Natural killer cell (primary cell): Measurements from ENCODE around the gene UFD1. TPM values are rescaled to one million over a fixed set of nuclear protein-coding genes. Genes with fewer than 3 reads are reported as not detected.
A peak's percentile ranks its signal among the peaks of the same experiment; 100 is the strongest.

Source experiments
- ATAC-seq, 3 donors: fragments of 150-1000 bp in 2 of 3; fragments of 200-7000 bp in 1 of 3; cut with Tn5 transposase; 1 replicate in 1 of 3; 2 replicates in 2 of 3; pipeline ENCODE4 v1.10.0; 2021; ENCODE audit warnings: mild to moderate bottlenecking in 2 of 3, moderate library complexity in 2 of 3
- DNase-seq, 2 donors: peaks; one replicate each; pipeline versions ENCODE4 v3.0.0 to v3.0.0-alpha.2; 2013 to 2021; ENCODE audit warnings: mixed read lengths in 1 of 2
- H3K27ac ChIP-seq: one replicate; pipeline ENCODE4 v1.5.1; 2013; ENCODE audit warnings: mild to moderate bottlenecking, low read length
- H3K27me3 ChIP-seq: one replicate; pipeline ENCODE4 v1.6.1; 2013; ENCODE audit warnings: low read length; ENCODE audit not compliant: control insufficient read depth, insufficient read depth
- H3K36me3 ChIP-seq: one replicate; pipeline ENCODE4 v1.6.1; 2013; ENCODE audit warnings: low read length; ENCODE audit not compliant: control insufficient read depth, insufficient read depth
- H3K4me1 ChIP-seq: one replicate; pipeline ENCODE4 v1.6.1; 2013; ENCODE audit warnings: low read length; ENCODE audit not compliant: control insufficient read depth, insufficient read depth
- H3K4me3 ChIP-seq: one replicate; pipeline ENCODE4 v1.5.1; 2013; ENCODE audit warnings: low read length
- H3K9me3 ChIP-seq: one replicate; pipeline ENCODE4 v1.6.1; 2013; ENCODE audit warnings: low read length; ENCODE audit not compliant: control insufficient read depth, insufficient read depth
- H3K27ac Mint-ChIP-seq, 2 donors: one replicate each; pipeline ENCODE4 v1.8.0; 2022; ENCODE audit warnings: mild to moderate bottlenecking in 2 of 2, mixed read lengths in 2 of 2, moderate library complexity in 1 of 2
- H3K27me3 Mint-ChIP-seq, 2 donors: one replicate each; pipeline ENCODE4 v1.8.0; 2022; ENCODE audit warnings: low read depth in 2 of 2, mixed read lengths in 2 of 2
- H3K36me3 Mint-ChIP-seq: one replicate; pipeline ENCODE4 v1.8.0; 2022; ENCODE audit warnings: mixed read lengths
- H3K4me1 Mint-ChIP-seq, 2 donors: one replicate each; pipeline ENCODE4 v1.8.0; 2022; ENCODE audit warnings: mixed read lengths in 2 of 2
- H3K4me3 Mint-ChIP-seq: one replicate; pipeline ENCODE4 v1.8.0; 2022; ENCODE audit warnings: mild to moderate bottlenecking, moderate library complexity, mixed read lengths
- H3K9me3 Mint-ChIP-seq, 2 donors: one replicate each; pipeline ENCODE4 v1.8.0; 2022; ENCODE audit warnings: mixed read lengths in 2 of 2
- WGBS: methylation state at CpG from one replicate; pipeline ENCODE4 v1.1.7; 2013; ENCODE audit warnings: missing lambda C conversion rate; ENCODE audit not compliant: insufficient coverage; 5-methylcytosine and 5-hydroxymethylcytosine counted together
- intact Hi-C: fragments of 100-400 bp; cut with micrococcal nuclease; formaldehyde crosslinking; loops from one replicate; pipeline ENCODE4 v1.14.2; 2022
- total RNA-seq, 4 donors: library from RNA; stranded (reverse); fragments of 120-200 nt in 1 of 4; gene quantifications; one replicate each; pipeline versions ENCODE4 v1.2.3 to v1.2.4, GENCODE V29; 2013 to 2022
- TF ChIP-seq, protein P1 (sequence below): fragments of 200-600 bp; IDR thresholded peaks from one replicate; pipeline ENCODE4 v1.8.0; 2022; ENCODE audit warnings: antibody characterized with exemption

Gene UFD1
- total RNA-seq, 3 donors from 2014 or later (not counting 1 experiment from before 2014, with no cell fraction given): 73.8 to 101 (median 77.8) TPM

DNA sequence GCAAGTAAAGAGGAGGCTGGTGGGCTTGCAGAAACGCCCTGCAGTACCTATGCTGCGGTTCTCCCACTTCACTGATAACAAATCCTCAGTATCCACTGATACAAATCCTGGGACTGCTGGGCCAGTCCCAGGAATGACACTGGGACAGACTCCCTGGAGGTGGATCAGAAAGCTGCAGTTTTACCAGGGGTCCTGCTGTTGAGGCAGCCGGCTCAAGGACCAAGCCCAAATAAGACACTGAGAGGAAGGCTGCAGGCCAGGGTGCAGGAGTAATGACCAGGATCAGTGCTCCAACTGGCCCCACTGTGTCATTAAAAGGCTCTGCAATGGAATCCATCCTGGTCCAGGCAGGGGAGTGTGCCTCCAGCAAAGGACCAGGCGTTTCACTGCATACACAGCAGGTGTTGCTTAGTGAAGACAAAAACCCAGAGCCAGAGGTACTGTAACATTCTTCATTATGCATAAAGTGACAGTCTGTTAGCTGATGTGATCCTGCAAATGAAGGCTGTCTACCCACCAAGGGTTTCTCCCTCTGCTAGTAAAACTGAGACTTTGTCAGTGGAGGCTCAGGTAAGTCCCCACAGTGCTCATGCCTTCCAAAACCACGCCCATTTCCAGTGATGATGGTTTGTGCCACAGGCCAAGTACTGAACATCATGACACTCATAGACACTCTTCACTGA is 30.1 kb downstream of the UFD1 start:
- intact Hi-C loops: no loop called here
- Histone ChIP-seq H3K4me3 (no peak overlapping the region), H3K4me1 (peaks cover 28% of the 10 kb centered on the region), H3K9me3 (no peaks in the 10 kb centered on the region), H3K27ac (no peak overlapping the region), H3K36me3 (peaks cover 19% of the 10 kb centered on the region), H3K27me3 (no peaks in the 10 kb centered on the region)
- Mint-ChIP-seq H3K4me3 (peak overlapping the region; percentile 96), H3K27me3 (no peaks in the 10 kb centered on the region), H3K9me3 (no peaks in the 10 kb centered on the region), H3K36me3 (peaks cover 6% of the 10 kb centered on the region), H3K4me1 (peaks cover 32 to 36% of the 10 kb centered on the region in 2 donors), H3K27ac (peak overlapping the region; percentile 83 to 95)
- no peak for ATAC-seq
- TF ChIP-seq, protein P1, sequence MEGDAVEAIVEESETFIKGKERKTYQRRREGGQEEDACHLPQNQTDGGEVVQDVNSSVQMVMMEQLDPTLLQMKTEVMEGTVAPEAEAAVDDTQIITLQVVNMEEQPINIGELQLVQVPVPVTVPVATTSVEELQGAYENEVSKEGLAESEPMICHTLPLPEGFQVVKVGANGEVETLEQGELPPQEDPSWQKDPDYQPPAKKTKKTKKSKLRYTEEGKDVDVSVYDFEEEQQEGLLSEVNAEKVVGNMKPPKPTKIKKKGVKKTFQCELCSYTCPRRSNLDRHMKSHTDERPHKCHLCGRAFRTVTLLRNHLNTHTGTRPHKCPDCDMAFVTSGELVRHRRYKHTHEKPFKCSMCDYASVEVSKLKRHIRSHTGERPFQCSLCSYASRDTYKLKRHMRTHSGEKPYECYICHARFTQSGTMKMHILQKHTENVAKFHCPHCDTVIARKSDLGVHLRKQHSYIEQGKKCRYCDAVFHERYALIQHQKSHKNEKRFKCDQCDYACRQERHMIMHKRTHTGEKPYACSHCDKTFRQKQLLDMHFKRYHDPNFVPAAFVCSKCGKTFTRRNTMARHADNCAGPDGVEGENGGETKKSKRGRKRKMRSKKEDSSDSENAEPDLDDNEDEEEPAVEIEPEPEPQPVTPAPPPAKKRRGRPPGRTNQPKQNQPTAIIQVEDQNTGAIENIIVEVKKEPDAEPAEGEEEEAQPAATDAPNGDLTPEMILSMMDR: no peak
- 88% methylated on average over 5 of the region's 5 CpGs for WGBS
- peak in 1 of 2 donors; percentile 18 for DNase-seq

DNA sequence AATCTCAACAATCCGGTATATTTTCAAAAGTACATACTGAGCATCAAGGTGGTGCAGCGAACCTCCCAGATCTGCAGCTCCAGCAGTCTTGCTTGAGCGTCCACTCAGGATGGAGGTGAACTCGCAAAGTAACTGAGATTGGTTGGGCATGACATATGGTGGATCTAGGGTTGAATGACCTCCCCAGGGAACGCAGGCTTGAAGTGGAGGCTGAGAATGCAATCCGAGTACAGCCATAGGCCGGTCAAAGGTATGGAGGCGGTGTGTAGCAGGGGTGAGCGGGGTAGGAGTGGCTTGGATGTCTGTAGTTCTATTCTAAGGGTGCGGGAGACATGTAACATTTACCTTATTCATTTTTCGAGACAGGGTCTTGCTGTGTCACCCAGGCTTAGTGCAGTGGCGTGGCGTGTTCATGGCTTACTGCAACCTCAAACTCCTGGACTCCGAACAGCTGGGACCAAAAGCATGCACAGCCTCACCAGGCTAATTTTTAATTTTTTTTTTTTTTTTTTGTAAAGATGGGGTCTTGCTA is 30.9 kb downstream of the UFD1 start:
- peak overlapping the region; percentile 83 to 95 for H3K27ac Mint-ChIP-seq
- Histone ChIP-seq H3K4me3 (peak overlapping the region; percentile 71), H3K4me1 (peaks cover 30% of the 10 kb centered on the region), H3K9me3 (no peaks in the 10 kb centered on the region), H3K27ac (peak overlapping the region; percentile 97), H3K36me3 (peaks cover 18% of the 10 kb centered on the region), H3K27me3 (no peaks in the 10 kb centered on the region)
- no peaks in the 10 kb centered on the region for H3K27me3 Mint-ChIP-seq
- DNase-seq (peak in 1 of 2 donors; percentile 60), ATAC-seq (peak; percentile 22 to 48 (median 25))
- H3K9me3 Mint-ChIP-seq: no peaks in the 10 kb centered on the region
- H3K4me1 Mint-ChIP-seq: peaks cover 33 to 36% of the 10 kb centered on the region in 2 donors
- peaks cover 5% of the 10 kb centered on the region for H3K36me3 Mint-ChIP-seq
- intact Hi-C loops: no loop called here
- H3K4me3 Mint-ChIP-seq: peak overlapping the region; percentile 96
- TF ChIP-seq, protein P1: no peak
- 25% methylated on average over 14 of the region's 14 CpGs for WGBS

DNA sequence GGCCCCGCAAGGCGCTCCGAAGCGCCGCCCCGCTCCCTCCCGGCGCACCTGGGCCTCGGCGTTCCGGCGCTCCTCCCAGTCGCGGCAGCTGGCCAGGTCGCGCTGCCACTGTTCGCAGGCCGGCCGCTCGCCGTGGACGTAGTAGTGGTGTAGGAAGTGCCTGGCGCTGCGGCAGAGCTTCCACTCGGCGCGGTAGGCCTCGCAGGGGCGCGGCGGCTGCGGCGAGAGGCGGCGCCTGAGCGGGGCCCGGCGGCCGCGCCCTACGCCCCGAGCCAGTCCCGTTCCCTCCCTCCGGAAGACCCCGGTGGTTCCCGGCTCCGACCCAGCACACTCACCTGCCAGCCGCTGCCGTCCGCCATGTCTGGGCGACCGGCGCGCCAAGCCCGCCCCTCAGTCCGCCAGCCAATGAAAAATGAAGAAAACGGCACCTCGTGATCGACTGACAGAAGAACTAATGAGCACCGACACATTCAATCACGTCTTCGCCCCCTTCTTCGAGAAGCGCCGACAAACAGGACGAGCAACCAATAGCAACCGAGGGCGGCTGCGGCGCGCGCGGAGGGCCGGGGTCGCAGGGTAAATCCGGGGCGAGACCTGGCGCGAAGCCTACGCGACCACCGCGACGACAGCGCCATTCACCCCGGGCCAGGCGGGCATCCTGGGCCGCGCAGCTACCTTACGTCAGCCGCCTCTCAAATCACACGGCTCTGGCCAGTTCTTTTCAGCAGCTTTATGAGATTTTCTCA is 31.5 kb downstream of the UFD1 start, which contains the start of gene C22orf39:
Gene C22orf39, minus strand, starts transcription at position 382 of the 746 bp plus-strand sequence. Its CDS starts 23 bp downstream, at position 359.
- H3K27ac ChIP-seq: peak within 1 kb of the TSS; percentile 97
- H3K4me1 ChIP-seq: peaks cover 30% of the 10 kb centered on the region
- H3K36me3 ChIP-seq: peaks cover 16% of the 10 kb centered on the region
- DNase-seq (peak; percentile 81 to 94), ATAC-seq (peak; percentile 91 to 95 (median 92))
- no peaks in the 10 kb centered on the region for H3K27me3 ChIP-seq
- Mint-ChIP-seq H3K27me3 (no peaks in the 10 kb centered on the region), H3K4me1 (peaks cover 33 to 36% of the 10 kb centered on the region in 2 donors), H3K9me3 (no peaks in the 10 kb centered on the region), H3K27ac (peak within 1 kb of the TSS; percentile 83 to 95), H3K36me3 (no peaks in the 10 kb centered on the region), H3K4me3 (peak within 1 kb of the TSS; percentile 96)
- H3K9me3 ChIP-seq: no peaks in the 10 kb centered on the region
- H3K4me3 ChIP-seq: peak within 1 kb of the TSS; percentile 71
- TF ChIP-seq, protein P1: no peak
- intact Hi-C loops: loop anchor here (1.0 kb wide), 3 partner anchors 15 to 30 kb away; partner anchors contain the start of gene MRPL40
- under 1% methylated on average over 92 of the region's 92 CpGs for WGBS
